ENCODE results near the gene SREBF2.
A peak's percentile ranks its signal among the peaks of the same experiment; 100 is the strongest.
"Not testable (repeated sequence)": the region's sequence is repeated elsewhere in the genome, so short reads cannot be mapped to it uniquely, and the experiment has no call there.

Gene SREBF2

DNA sequence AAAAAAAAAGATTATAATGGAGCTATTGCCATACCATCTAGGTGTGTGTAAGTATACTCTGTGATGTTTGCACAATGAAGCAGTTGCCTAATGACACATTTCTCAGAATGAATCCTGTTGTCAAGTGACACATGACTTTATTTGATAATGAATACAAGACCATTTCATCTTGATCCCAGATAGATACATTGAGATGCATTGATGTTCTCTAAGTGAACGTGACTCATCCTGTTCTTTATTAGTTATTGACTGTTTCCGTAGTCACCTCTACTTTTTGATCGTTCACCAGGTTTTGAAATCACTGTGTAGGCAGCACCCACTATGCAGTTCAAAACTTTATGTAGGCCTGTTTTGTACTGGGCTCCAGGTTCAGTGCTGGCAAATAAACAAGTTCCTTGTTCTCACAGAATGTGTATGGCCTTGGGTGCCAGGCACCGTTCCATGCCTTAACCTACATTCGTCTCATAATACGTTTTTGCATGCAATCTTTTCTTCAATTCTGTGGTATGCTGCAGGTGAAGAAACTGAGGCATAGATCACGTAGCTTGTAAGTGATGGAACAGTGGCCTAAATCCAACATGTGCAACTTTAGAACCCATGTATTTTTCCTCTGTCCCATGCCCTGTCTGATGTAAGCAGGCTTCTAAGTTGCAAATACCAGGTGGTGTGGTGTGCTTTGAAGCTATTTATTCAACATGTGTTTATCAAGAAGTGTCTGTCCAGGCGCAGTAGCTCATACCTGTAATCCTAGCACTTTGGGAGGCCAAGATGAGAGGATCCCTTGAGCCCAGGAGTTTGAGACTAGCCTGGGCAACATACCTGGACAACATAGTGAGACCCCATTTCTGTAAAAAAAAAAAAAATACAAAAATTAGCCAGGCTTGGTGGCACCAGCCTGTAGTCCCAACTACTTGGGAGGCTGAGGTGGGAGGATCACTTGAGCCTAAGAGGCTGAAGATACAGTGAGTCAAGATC lies 10.4 kb downstream of the SREBF2 start:
- no peak for DNase-seq (ENCODE audit: low read depth, low spot score)

DNA sequence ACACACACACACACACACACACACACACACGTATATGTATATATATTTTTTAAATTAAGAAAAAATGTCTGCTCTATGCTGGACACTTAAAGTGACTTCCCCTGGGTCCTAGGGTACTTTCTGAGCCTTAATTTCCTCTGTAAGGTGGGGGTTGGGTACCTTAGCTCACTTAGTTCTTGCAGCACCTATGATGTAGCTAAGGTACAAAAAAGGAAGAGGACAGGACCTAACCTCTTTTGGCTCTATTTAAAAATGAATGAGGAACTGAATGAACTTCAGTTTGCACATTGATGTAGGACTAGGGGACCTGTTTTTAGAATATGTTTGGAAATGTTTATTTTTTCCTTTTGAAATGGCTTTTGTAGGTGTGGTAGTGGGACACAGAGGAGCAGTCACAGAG lies 11.1 kb downstream of the SREBF2 start:
- DNase-seq (ENCODE audit: low read depth, low spot score) = no peak

DNA sequence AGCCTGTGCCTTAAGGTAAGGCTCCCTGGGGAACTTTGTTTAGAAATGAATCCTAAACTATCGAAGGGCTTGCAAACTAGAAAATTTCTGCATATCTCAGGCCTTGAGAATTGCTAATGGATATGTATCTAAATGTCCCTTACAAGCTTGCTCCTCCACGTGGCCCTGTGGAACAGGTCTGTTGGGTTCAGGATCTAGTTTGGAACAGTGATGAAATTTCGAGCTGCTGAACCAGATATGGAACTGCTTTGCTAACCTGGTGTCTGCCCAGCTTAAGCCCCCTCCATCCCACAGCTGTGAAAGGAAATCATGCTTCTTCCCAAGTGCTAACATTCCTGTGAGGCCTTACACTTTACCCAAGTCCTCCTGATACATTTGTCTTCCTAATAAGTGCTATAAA lies 11.6 kb downstream of the SREBF2 start:
- no peak for DNase-seq (ENCODE audit: low read depth, low spot score)

DNA sequence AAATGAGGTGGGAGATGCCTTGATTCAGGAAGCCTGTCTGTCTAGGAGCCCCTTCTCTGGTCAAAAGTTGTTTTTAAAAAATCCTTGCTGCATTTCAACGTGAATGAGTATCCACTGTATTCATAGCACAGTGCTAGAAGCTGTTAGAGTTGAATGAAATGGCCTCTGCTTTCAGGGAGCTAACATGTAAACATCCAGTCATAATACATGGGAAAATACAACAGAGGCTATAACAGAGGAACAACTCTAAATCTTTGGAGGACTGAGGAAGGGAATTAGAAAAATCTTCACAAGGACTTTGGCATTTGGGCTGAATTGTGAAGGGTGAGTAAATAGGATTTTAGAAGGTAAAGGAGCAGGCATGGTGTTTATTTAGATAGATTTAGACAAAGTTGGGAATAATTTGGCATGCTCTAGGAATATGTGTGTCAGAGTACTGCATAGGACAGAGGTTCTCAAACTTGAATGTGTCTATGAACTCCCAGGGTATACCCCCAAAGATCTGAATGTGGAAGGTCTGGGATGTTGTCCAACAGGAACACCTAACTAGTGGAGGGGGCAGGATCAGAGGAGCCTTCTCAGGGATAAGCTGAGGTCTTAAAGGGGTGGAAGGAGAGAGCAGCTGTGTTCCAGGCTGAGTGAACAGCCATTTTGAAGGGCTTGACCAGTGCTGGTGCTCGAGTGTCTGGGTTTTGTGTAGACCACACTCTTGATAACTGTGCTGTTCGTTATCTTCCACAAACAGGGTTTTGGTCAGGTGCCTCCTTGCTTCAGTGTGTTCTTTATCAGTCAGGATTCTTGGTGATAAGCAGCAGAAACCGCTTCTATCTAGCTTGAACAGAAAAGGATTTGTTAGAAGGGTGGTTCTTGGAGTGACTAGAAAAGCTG lies 12.7 kb downstream of the SREBF2 start:
- no peak for DNase-seq (ENCODE audit: low read depth, low spot score)

DNA sequence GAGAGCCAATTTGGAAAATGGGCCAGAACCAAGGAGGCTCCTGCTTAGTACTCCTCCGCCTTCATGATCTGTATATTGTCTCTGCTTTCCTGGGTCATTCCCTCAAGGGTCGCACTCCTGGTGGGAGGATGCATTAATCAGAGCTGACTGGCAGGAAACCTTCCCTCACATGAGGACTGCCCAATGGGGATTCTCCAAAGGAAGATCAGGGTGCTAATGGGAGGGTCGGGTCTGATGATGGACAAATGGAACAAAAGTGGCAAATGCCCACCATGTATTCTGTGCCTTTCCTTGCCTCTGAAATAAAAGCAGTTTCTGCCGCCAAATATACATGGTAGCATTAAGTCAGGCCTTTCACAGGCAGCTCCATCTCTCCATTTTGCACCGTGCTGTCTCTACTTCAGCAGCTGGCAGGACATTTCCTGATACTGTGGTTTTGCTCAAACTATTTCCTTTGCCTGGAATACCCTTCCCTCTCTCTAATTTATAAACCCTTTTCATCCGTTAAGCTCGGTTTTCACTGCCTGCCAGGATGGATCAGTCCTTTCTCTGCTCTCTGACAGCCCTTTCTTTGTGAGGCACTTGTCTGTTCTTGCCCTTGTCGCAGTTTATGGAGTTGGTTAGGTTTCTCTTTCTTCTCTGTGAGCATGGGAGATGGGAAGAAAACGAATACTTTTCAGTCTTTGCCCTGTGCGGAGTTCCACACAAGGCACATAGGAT lies 13.5 kb downstream of the SREBF2 start:
- DNase-seq (ENCODE audit: low read depth, low spot score) = no peak

DNA sequence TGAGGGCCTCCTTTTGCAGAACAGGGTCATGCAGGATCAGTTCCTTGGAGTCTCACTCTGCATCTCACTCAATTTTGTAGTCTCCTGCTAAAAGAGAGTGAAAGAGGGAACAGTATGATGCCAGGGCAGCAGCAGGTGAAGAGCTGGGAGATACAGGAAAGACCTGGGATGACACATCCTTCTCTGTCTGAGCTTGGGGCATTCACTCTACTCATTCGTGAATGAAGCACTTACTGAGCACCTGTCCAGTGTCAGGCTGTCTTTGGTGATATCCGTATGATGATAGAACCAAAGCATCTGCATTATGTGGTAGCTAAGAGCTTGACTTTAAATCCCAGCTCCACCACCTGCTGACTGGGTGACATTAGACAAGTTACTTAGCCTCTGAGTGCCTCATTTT lies 14.4 kb downstream of the SREBF2 start:
- DNase-seq (ENCODE audit: low read depth, low spot score) = no peak

DNA sequence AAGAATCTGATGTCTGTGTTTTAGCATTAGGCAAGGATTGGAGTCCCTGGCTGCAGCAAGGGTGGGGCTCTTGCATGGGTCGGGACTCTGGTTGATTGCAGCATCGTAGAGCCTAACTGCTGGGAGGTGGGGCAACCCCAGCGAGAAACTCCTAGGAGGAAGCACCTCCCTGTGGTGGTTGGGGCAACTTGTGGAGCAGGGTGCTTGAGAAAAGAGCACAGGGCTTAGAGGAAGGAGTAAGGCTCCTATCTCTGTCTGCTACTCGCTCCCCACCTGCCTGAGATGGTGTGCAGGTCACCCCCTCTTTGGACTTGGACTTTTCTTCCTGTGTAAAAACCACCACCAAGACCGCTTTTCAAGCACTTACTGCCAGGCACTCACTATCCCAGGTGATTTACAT lies 15.6 kb downstream of the SREBF2 start:
- no peak for DNase-seq (ENCODE audit: low read depth, low spot score)

DNA sequence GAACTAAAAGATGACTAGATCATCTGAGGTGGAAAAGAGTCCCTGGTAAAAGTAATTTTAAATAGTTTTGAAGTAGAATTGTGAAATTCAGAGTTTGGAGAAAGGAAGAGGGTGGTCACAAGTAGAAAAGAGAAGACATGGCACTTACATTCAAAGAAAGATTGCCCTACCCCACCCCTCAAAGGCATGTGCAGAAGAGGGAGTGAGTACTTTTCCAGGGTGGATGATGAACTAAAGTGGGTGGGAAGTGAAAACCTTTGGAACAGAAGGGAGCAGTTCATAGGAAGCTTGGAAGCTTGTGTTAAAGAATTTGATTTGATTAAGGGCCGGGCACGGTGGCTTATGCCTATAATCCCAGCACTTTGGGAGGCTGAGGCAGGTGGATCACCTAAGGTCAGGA lies 23.6 kb downstream of the SREBF2 start:
- no peak for DNase-seq (ENCODE audit: low read depth, low spot score)

DNA sequence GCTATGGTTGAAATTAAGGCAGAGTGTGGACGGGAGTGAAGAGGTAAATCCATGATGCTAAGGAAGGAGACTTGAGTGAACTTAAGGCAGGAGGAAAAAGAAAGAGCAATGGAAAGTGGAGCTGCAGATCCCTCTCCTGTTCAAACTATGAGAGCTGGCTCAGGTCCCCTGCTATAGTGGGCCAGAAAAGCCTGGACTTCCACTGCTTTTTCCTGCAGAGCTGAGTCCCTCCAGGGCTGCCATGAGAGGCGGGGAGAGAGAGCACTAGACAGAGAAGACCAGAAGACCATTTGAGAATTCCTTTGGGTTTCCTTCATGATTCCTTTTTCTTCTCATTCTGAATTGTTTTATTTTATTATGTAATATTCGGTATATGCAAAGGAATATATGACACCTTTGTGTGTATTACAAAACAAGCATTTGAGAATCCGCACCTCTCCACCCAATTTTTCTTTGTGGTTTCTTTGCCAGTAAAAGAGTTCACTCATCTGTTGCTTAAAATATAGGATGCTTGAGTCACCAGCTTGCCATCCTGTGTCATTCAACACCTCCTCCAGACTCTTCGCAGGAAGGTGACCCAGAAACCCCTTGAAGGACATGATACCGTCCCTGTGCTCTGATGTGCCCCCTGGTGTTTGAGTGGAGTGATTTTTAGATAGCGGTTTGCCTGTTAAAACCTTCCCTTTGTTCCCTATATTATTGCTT lies 24.4 kb downstream of the SREBF2 start:
- DNase-seq (ENCODE audit: low read depth, low spot score) = peak; percentile 60

DNA sequence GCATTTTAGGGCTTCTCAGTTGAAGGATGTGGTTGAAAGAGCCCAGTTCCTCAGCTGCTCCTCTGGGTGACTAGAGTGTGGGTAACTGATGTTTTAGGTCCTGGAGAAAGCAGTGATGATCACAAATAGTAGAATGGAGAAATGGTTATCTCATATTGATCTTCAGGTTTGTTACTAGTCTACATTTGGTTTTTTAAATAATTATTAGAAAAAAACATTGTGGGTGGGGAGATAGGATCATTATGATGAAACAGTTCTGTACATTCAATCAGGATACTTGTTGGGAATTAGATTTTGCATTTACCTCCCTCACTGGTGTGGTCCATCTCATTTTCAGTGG lies 24.9 kb downstream of the SREBF2 start:
- no peak for DNase-seq (ENCODE audit: low read depth, low spot score)

DNA sequence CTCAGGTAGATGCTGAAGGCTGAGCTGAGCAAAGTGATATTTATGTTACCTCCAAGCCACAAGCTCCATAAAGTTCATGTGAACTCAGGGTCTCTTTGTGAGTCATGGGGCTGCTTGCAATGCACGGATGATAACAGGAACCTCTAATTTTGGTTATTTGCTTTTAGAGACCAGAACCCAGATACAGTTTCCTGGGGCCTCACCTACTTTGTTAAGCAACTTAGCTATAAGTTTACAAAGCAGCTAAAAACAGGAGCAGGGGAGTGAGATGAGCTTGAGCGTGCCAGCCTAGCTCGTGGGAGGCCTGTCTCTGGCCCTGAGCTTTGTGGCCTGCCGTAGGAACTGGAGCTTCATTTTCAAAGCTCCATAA lies 29.2 kb downstream of the SREBF2 start:
- DNase-seq (ENCODE audit: low read depth, low spot score) = no peak

DNA sequence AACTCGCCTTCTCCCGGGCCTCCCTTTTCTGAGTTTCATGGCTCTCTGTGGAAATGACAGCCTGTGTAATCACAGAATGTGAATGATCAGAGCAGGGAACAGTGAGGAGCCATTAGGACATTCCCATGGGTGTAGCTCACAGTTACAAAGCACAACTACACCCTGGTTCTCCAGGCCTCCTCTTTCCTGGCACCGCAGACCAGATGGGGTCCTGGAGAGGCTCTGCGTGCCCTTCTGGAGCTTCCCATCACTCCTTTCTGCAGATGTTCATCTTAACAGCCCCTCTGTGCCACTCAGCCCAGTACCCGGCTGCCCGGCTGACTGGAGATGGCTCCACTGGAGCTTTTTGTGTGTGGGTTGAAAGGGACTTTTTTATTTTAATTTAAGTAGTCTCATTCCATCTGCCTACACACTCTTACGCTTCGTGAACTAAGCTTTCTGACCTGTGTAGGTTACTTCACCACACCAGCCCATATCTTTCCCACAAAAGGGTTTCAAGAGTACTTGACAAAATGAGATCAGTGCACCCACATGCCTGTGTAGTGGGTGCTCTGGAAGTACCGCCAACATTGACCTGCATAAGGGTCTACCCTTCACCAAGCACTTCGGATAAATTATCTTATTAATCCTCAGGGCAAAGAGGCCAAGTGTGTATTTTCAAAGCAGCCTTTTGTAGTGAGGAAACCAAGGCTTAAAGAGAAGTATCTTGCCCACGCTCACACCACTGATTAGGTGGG lies 29.8 kb downstream of the SREBF2 start:
- DNase-seq (ENCODE audit: low read depth, low spot score) = peak; percentile 29

DNA sequence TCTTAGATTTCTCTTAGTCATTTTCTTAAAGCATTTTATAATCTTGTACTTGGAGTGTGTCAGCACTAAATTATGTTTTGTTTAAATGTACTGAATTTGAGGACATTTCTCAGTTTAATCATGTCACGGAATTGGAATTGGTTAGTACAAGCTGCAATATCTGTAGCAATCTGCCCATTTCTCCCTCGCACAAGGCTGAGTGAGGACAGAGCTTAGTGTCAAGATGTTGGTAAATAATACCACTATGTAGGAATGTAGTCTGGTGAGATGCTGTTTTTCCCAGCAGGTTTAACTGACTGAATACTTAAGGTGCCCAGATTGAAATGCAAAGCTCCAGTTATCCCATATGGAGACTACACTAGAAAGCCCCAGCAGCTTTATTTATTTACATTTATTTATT lies 30.6 kb downstream of the SREBF2 start:
- DNase-seq (ENCODE audit: low read depth, low spot score) = no peak

DNA sequence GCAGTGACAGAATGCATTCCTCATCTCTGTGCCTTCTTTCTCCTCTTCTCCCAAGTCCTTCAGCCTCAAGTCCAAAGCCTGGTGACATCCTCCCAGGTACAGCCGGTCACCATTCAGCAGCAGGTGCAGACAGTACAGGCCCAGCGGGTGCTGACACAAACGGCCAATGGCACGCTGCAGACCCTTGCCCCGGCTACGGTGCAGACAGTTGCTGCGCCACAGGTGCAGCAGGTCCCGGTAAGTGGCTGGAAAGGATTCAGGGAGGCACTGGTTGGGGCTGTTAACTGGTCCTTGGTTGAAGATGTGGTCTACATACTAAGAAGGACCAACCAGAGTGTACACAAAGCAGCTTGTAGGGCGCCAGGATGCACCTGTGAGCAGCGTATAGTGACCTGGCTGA lies 35.7 kb downstream of the SREBF2 start:
- DNase-seq (ENCODE audit: low read depth, low spot score) = no peak

DNA sequence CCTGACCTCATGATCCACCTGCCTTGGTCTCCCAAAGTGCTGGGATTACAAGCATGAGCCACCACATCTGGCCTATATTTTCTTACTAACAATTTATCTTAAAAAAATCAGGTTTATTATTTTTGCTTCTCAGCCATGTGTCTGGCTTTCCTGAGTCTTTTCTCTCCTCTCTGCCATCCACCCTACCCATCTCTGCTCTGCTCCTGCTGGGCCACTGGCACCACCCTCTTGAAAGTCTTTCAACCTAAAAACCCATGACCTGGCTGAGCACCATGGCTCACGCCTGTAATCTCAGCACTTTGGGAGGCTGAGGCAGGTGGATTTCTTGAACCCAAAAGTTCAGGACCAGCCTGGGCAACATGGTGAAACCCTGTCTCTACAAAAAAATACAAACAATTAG lies 37.2 kb downstream of the SREBF2 start:
- not testable (repeated sequence) for DNase-seq (ENCODE audit: low read depth, low spot score)

DNA sequence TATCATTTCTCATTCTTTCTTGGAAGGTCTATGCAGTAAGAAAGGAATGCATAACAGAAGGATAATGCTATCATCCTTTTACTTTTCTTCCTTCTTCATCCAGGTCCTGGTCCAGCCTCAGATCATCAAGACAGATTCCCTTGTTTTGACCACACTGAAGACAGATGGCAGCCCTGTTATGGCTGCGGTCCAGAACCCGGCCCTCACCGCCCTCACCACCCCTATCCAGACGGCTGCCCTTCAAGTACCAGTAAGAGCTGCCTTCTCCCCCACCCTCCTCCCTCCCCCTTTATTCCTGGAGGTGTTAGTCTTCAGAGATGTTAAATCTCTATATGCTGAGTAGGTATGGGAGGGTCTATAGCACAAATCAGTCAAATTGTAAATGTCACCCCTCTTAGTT lies 37.9 kb downstream of the SREBF2 start:
- no peak for DNase-seq (ENCODE audit: low read depth, low spot score)

DNA sequence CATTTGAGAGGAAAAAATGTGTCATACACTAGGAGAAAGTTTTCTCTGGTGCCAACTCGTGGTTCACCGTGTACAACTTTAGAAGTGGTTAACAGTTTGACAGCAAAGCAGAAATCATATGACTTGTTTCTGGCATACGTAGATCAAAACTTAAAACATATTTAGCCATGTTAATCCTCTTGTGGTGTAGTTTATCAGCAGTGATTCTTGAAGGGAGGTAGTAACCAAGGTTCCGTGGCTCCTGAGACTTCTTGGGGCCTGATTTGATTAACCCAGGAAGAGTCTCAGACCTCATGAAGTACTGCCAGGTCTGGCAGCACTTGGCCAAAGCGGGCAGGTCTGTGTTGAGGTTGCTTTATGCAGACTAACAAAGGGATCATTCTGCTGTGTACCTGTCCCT lies 40.5 kb downstream of the SREBF2 start:
- DNase-seq (ENCODE audit: low read depth, low spot score) = peak; percentile 40

DNA sequence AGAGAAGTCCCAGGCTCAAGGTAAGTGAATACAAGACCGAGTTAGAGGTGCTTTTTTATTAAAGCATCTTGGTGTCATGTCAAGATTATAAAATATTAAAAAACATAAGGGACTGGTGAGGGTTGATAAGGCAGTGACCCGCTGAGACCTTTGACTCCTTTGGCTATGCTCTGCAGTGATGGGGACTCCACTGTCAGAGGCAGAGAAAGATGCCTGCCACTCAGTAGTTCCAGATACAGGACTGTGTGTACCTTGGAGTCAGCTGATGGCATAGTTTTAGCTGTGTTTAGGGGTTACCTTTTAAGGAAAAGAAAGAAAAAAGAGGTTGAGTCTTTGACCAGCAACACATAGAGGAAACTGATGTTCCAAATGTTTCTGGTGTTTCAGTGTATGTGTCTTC lies 41.2 kb downstream of the SREBF2 start:
- no peak for DNase-seq (ENCODE audit: low read depth, low spot score)

DNA sequence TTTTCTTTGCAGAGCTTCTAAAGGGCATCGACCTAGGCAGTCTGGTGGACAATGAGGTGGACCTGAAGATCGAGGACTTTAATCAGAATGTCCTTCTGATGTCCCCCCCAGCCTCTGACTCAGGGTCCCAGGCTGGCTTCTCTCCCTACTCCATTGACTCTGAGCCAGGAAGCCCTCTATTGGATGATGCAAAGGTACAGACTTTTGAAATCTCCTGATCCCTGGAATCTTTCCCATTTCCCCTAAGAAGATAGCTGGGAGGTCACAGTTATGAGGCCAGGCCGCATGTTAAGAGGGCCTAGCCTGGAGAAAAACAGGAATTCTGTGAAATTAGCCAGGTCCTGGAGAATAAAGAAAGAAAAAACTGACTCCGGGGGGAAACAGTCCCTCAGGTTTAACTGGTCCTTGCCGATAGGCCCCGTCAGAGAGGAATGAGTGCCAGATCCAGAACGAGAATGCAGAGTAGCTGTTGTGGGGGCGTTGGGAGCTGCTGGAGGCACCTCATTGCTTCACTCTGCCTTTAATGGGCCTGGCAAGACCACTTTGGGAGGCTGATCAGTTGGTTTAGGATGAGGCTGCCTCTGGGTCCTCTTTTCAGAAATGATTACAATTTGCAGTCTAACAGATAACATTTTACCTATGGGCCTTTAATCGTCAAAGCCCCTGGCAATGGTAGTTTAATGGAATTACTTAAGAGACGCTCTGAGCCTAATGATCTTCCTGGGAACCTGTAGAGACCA lies 42.8 kb downstream of the SREBF2 start:
- DNase-seq (ENCODE audit: low read depth, low spot score) = no peak

DNA sequence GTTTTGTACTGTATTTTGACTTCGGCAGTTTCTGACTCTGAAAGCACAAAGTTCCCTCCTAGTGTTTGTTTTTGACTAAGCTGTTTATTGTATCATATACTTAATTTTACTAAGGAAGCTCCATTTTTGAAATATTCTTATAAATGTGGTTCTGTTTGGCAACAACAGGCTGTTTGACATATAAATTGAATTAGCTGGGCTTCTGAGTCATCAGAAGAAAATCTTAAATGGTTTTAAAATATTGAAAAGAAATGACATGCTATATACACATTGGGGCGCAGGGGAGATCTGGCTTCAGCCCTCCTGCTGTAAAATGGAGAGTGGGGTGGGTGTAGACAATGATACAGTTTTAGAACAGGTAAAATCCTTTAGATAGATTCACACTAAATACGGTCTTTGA lies 43.4 kb downstream of the SREBF2 start:
- DNase-seq (ENCODE audit: low read depth, low spot score) = no peak
